Measurements from ENCODE around the gene PARP4.

Gene PARP4

GRCh38 chr13:24503379-24503696 is 9.2 kb downstream of the PARP4 start:
- Histone ChIP-seq H3K4me3 (ENCODE audit: insufficient read depth, low read length, poor library complexity, severe bottlenecking) (no peak overlapping the region), H3K4me2 (ENCODE audit: low read depth, low read length, poor library complexity, severe bottlenecking) (no peak overlapping the region), H3K27me3 (ENCODE audit: low read length) (no peaks in the 10 kb centered on the region), H3F3A (ENCODE audit: insufficient read depth) (no peaks in the 10 kb centered on the region; the same call in 1 of the 2 replicates), H3K9me3 (ENCODE audit: insufficient read depth, low read length) (no peaks in the 10 kb centered on the region), H3K9ac (ENCODE audit: low read length) (no peak overlapping the region), H3K9me2 (replicated peaks; ENCODE audit: insufficient read depth, low read length) (no peaks in the 10 kb centered on the region), H3K27ac (ENCODE audit: low read depth, low read length) (no peak overlapping the region), H3K79me2 (ENCODE audit: insufficient read depth, low read length) (peaks cover 28% of the 10 kb centered on the region), H4K20me1 (ENCODE audit: low read depth, low read length) (no peaks in the 10 kb centered on the region; the same call in 1 of the 2 replicates), H2AFZ (ENCODE audit: low read depth, low read length, severe bottlenecking) (no peak overlapping the region), H3K36me3 (ENCODE audit: low read length) (peaks cover 10% of the 10 kb centered on the region; the same call in 1 of the 2 replicates)
- no peak for TF ChIP-seq CTCF (IDR thresholded peaks at IDR 0.05; ENCODE audit: insufficient read depth, low read length, poor library complexity, severe bottlenecking)
- TF ChIP-seq EZH2phosphoT487 (conservative IDR thresholded peaks at IDR 0.05; ENCODE audit: low read length) = no peak

GRCh38 chr13:24502533-24503378 is 9.8 kb downstream of the PARP4 start:
- H3K9me2 ChIP-seq (replicated peaks; ENCODE audit: insufficient read depth, low read length) = no peaks in the 10 kb centered on the region
- no peaks in the 10 kb centered on the region; the same call in 1 of the 2 replicates for H4K20me1 ChIP-seq (ENCODE audit: low read depth, low read length)
- peaks cover 22% of the 10 kb centered on the region for H3K79me2 ChIP-seq (ENCODE audit: insufficient read depth, low read length)
- H3K4me3 ChIP-seq (ENCODE audit: insufficient read depth, low read length, poor library complexity, severe bottlenecking) = no peak overlapping the region
- no peaks in the 10 kb centered on the region for H3K27me3 ChIP-seq (ENCODE audit: low read length)
- no peak overlapping the region for H2AFZ ChIP-seq (ENCODE audit: low read depth, low read length, severe bottlenecking)
- H3F3A ChIP-seq (ENCODE audit: insufficient read depth) = no peaks in the 10 kb centered on the region; the same call in 1 of the 2 replicates
- H3K9me3 ChIP-seq (ENCODE audit: insufficient read depth, low read length) = no peaks in the 10 kb centered on the region
- TF ChIP-seq CTCF (IDR thresholded peaks at IDR 0.05; ENCODE audit: insufficient read depth, low read length, poor library complexity, severe bottlenecking) = no peak
- no peak for TF ChIP-seq EZH2phosphoT487 (conservative IDR thresholded peaks at IDR 0.05; ENCODE audit: low read length)
- H3K27ac ChIP-seq (ENCODE audit: low read depth, low read length) = no peak overlapping the region
- H3K9ac ChIP-seq (ENCODE audit: low read length) = no peak overlapping the region
- peaks cover 10% of the 10 kb centered on the region; the same call in 1 of the 2 replicates for H3K36me3 ChIP-seq (ENCODE audit: low read length)
- H3K4me2 ChIP-seq (ENCODE audit: low read depth, low read length, poor library complexity, severe bottlenecking) = no peak overlapping the region

GRCh38 chr13:24500977-24501376 is 11.6 kb downstream of the PARP4 start:
- Histone ChIP-seq H3F3A (ENCODE audit: insufficient read depth) (no peaks in the 10 kb centered on the region; the same call in 1 of the 2 replicates), H3K36me3 (ENCODE audit: low read length) (peaks cover 10% of the 10 kb centered on the region; the same call in 1 of the 2 replicates), H3K9ac (ENCODE audit: low read length) (no peak overlapping the region), H3K27me3 (ENCODE audit: low read length) (no peaks in the 10 kb centered on the region), H3K79me2 (ENCODE audit: insufficient read depth, low read length) (peaks cover 9% of the 10 kb centered on the region; the same call in 1 of the 2 replicates), H4K20me1 (ENCODE audit: low read depth, low read length) (no peaks in the 10 kb centered on the region), H3K4me2 (ENCODE audit: low read depth, low read length, poor library complexity, severe bottlenecking) (no peak overlapping the region), H2AFZ (ENCODE audit: low read depth, low read length, severe bottlenecking) (no peak overlapping the region), H3K4me3 (ENCODE audit: insufficient read depth, low read length, poor library complexity, severe bottlenecking) (no peak overlapping the region), H3K27ac (ENCODE audit: low read depth, low read length) (no peak overlapping the region), H3K9me3 (ENCODE audit: insufficient read depth, low read length) (no peaks in the 10 kb centered on the region), H3K9me2 (replicated peaks; ENCODE audit: insufficient read depth, low read length) (no peaks in the 10 kb centered on the region)
- TF ChIP-seq EZH2phosphoT487 (conservative IDR thresholded peaks at IDR 0.05; ENCODE audit: low read length) = no peak
- TF ChIP-seq CTCF (IDR thresholded peaks at IDR 0.05; ENCODE audit: insufficient read depth, low read length, poor library complexity, severe bottlenecking) = no peak
